GM12878 (cell line): ENCODE data around the gene CYP20A1. TPM values are rescaled to one million over a fixed set of nuclear protein-coding genes. Genes with fewer than 3 reads are reported as not detected.
A peak's percentile ranks its signal among the peaks of the same experiment; 100 is the strongest.
"Not testable (repeated sequence)": the region's sequence is repeated elsewhere in the genome, so short reads cannot be mapped to it uniquely, and the experiment has no call there.

Source experiments
- ATAC-seq: fragments of 200-7000 bp; cut with Tn5 transposase; 3 replicates; pipeline ENCODE4 v1.9.1; 2020; ENCODE audit warnings: mild to moderate bottlenecking, moderate library complexity
- BruUV-seq: library from RNA; stranded (reverse); fragments of 400-500 nt; replicated peaks from 2 replicates; lab custom pipeline; 2021; lab: Mats Ljungman, UMichigan
- CTCF ChIA-PET: fragments of 300-600 bp; sonication (Branson Sonifier 250); formaldehyde crosslinking; extraction: SDS; loops from one replicate; lab custom pipeline; 2021; ENCODE audit warnings: inconsistent platforms; lab: Yijun Ruan, JAX
- POLR2A ChIA-PET: fragments of 350-600 bp; formaldehyde crosslinking; extraction: SDS; loops from one replicate; lab custom pipeline; 2021; ENCODE audit warnings: inconsistent platforms; lab: Charles Lee
- RAD21 ChIA-PET: fragments of 300-600 bp; sonication (Branson Sonifier 250); formaldehyde crosslinking; loops from one replicate; lab custom pipeline; 2023; ENCODE audit warnings: antibody characterized with exemption; ENCODE audit not compliant: unreplicated experiment; lab: Charles Lee
- SMC1A ChIA-PET: fragments of 300-600 bp; sonication (Branson Sonifier 250); formaldehyde crosslinking; loops from one replicate; lab custom pipeline; 2023; ENCODE audit not compliant: unreplicated experiment, uncharacterized antibody; lab: Charles Lee
- DNase-seq: peaks from one replicate; pipeline ENCODE4 v3.0.0-alpha.2; 2011; ENCODE audit warnings: low read depth, low spot score
- FAIRE-seq: peaks from 3 replicates; lab custom pipeline; 2011; peaks lifted over from hg19 to GRCh38; lab: Jason Lieb, UNC
- H2AFZ ChIP-seq: 2 replicates; pipeline ENCODE4 v1.6.0; 2011; ENCODE audit warnings: low read depth, low read length, control low read depth; ENCODE audit not compliant: control insufficient read depth
- H3K27ac ChIP-seq: 2 replicates; pipeline ENCODE4 v1.5.1; 2011; ENCODE audit warnings: control low read depth; ENCODE audit not compliant: control insufficient read depth, insufficient read depth
- H3K27me3 ChIP-seq, 2 experiments: replicated peaks in 1 of 2; 2 replicates each; pipeline versions ENCODE4 v1.6.0 to v1.6.1; 2011; ENCODE audit warnings: low read length in 1 of 2; ENCODE audit not compliant: control insufficient read depth in 2 of 2, insufficient read depth in 2 of 2
- H3K36me3 ChIP-seq, 2 experiments: 2 replicates each; pipeline ENCODE4 v1.5.1; 2011; ENCODE audit warnings: low read length in 1 of 2; ENCODE audit not compliant: control insufficient read depth in 2 of 2, insufficient read depth in 2 of 2
- H3K4me1 ChIP-seq: 2 replicates; pipeline ENCODE4 v1.6.1; 2011; ENCODE audit warnings: mild to moderate bottlenecking, low read length, moderate library complexity, mixed read lengths; ENCODE audit not compliant: control insufficient read depth, insufficient read depth
- H3K4me2 ChIP-seq: 2 replicates; pipeline ENCODE4 v1.6.0; 2011; ENCODE audit warnings: control low read depth; ENCODE audit not compliant: control insufficient read depth, insufficient read depth
- H3K4me3 ChIP-seq: fragments of 200-600 bp; sonication (generic); 2 replicates; pipeline ENCODE4 v1.5.1; 2016
- H3K79me2 ChIP-seq: 2 replicates; pipeline ENCODE4 v1.6.0; 2011; ENCODE audit warnings: low read length; ENCODE audit not compliant: control insufficient read depth, insufficient read depth
- H3K9ac ChIP-seq: 2 replicates; pipeline ENCODE4 v1.8.0; 2011; ENCODE audit warnings: low read length, control low read depth, mixed read lengths; ENCODE audit not compliant: control insufficient read depth, insufficient read depth
- H3K9me3 ChIP-seq: replicated peaks from 3 replicates; pipeline ENCODE4 v1.5.1; 2011; ENCODE audit warnings: mild to moderate bottlenecking, low read length; ENCODE audit not compliant: control insufficient read depth, insufficient read depth
- H4K20me1 ChIP-seq: 2 replicates; pipeline ENCODE4 v1.6.0; 2011; ENCODE audit not compliant: control insufficient read depth, insufficient read depth
- SMARCA5 ChIP-seq: fragments of 450-650 bp; IDR thresholded peaks from 2 replicates; pipeline ENCODE4 v1.6.1; 2017; ENCODE audit warnings: mild to moderate bottlenecking
- WGBS: methylation state at CpG from one replicate; pipeline ENCODE4 v1.1.6; 2016; ENCODE audit warnings: low lambda C conversion rate; ENCODE audit not compliant: insufficient replicate concordance, insufficient coverage; ENCODE audit errors: missing lambda C conversion rate; 5-methylcytosine and 5-hydroxymethylcytosine counted together
- in situ Hi-C: fragments of 300-500 bp; cut with MboI; formaldehyde crosslinking; loops from 9 replicates; pipeline ENCODE4 v1.14.3; 2018; ENCODE audit warnings: mixed read lengths
- intact Hi-C: fragments of 100-400 bp; cut with micrococcal nuclease; formaldehyde crosslinking; loops from one replicate; pipeline ENCODE4 v1.14.2; 2022; ENCODE audit not compliant: unreplicated experiment
- polyA plus RNA-seq, 11 experiments: library from polyadenylated mRNA; depleted of rRNA in 4 of 11; unstranded in 6 of 11; stranded (reverse) in 5 of 11; fragments of >200 nt; fragmentation: Nextera tagmentation in 4 of 11; fragmentation: Illumina TruSeq in 1 of 11; extraction: Ambion mirVana in 4 of 11; extraction: Trizol in 1 of 11; gene quantifications; 1 replicate in 1 of 11; 2 replicates in 10 of 11; pipeline versions ENCODE4 v1.2.1 to v1.2.3, GENCODE V29; 2011 to 2016; ENCODE audit warnings: inconsistent platforms in 2 of 11, missing spikeins in 2 of 11, low read depth in 1 of 11
- total RNA-seq, 4 experiments: library from RNA; depleted of rRNA in 3 of 4; stranded (reverse); fragments of >200 nt in 3 of 4; fragmentation: Illumina TruSeq in 1 of 4; extraction: Trizol in 1 of 4; gene quantifications; 2 replicates each; pipeline versions ENCODE4 v1.2.1 to v1.2.3, GENCODE V29; 2013 to 2021

CYP20A1 gene
- total and polyA plus RNA-seq, 10 of the 15 experiments (the other 5 are each of a cell fraction or from before 2014, with no cell fraction given), result 8.3 to 19.1 (median 12.9) TPM

GRCh38 chr2:203229674-203230073 is 9.1 kb upstream of the CYP20A1 start:
- in situ Hi-C loops, result loop anchor here (25.0 kb wide), 1 partner anchor 583 kb away; no protein-coding TSS in a partner anchor
- 70% methylated on average over 2 of the region's 2 CpGs for WGBS
- H3K9ac ChIP-seq, FAIRE-seq, H3K27ac ChIP-seq, BruUV-seq, SMC1A ChIA-PET, H4K20me1 ChIP-seq, H3K36me3 ChIP-seq, H3K4me2 ChIP-seq, H2AFZ ChIP-seq, H3K9me3 ChIP-seq, H3K27me3 ChIP-seq, ATAC-seq, RAD21 ChIA-PET, H3K79me2 ChIP-seq, DNase-seq, H3K4me1 ChIP-seq, H3K4me3 ChIP-seq, intact Hi-C loops: not testable (repeated sequence)
- ChIA-PET CTCF (interaction anchor here (0.6 kb wide), 1 partner anchor 224 kb away, joined by 3 read pairs; no protein-coding TSS in a partner anchor), POLR2A (interaction anchor here (0.6 kb wide), 1 partner anchor 465 kb away, joined by 3 read pairs; no protein-coding TSS in a partner anchor)

- ChIA-PET RAD21 (interaction anchor here (0.6 to 1.1 kb wide), 3 partner anchors 33 to 367 kb away, joined by 3 read pairs; no protein-coding TSS in a partner anchor), POLR2A (interaction anchor here (0.5 to 3.0 kb wide), 5 partner anchors 33 to 326 kb away, joined by 3 to 11 read pairs (median 4); partner anchors contain the start of genes CARF and WDR12)
- H2AFZ ChIP-seq, result peak overlapping the region; percentile 20; the same call in 1 of the 2 replicates
- H3K4me2 ChIP-seq, result peak overlapping the region; percentile 78
- FAIRE-seq, result peak; percentile 66
- H4K20me1 ChIP-seq, result no peaks in the 10 kb centered on the region
- no peak for ATAC-seq
- 94% methylated on average over 16 of the region's 16 CpGs for WGBS
- in situ Hi-C loops, result loop anchor here (25.0 kb wide), 1 partner anchor 575 kb away; no protein-coding TSS in a partner anchor
- no peaks in the 10 kb centered on the region for H3K9me3 ChIP-seq
- H3K79me2 ChIP-seq, result peaks cover 18% of the 10 kb centered on the region
- no peak for TF ChIP-seq SMARCA5
- TF ChIP-seq, all 136 proteins: peak for 0
- intact Hi-C loops, result loop anchor here (2.0 kb wide), 3 partner anchors 91 to 327 kb away; partner anchors contain the start of genes ABI2, NBEAL1 and WDR12
- ChIA-PET CTCF (interaction anchor here (1.2 to 5.7 kb wide), 3 partner anchors 13 to 220 kb away, joined by 3 to 31 read pairs (median 7); no protein-coding TSS in a partner anchor), SMC1A (interaction anchor here (0.9 to 3.7 kb wide), 7 partner anchors 10 to 333 kb away, joined by 3 to 16 read pairs (median 3); no protein-coding TSS in a partner anchor)
- Histone ChIP-seq H3K36me3 (no peaks in the 10 kb centered on the region), H3K4me1 (peaks cover 3% of the 10 kb centered on the region; the same call in 1 of the 2 replicates), H3K27me3 (no peaks in the 10 kb centered on the region), H3K27ac (no peak overlapping the region), H3K4me3 (peak overlapping the region; percentile 95; the same call in 1 of the 2 replicates), H3K9ac (no peak overlapping the region; the same call in 1 of the 2 replicates)
- DNase-seq, result no peak
- TSS peak; percentile 78 for BruUV-seq
Observed at GRCh38 chr2:203237346-203238238, 1.2 kb upstream of the CYP20A1 start.
